Measurements from ENCODE around the gene RERE. TPM values are rescaled to one million over a fixed set of nuclear protein-coding genes. Genes with fewer than 3 reads are reported as not detected.
A peak's percentile ranks its signal among the peaks of the same experiment; 100 is the strongest.

Gene RERE
- total RNA-seq, 1 experiment from 2014 or later = 47.4 TPM

GRCh38 chr1:8344893-8345507 lies 472.4 kb downstream of the RERE start:
- Histone ChIP-seq H3K36me3 (peaks cover 3% of the 10 kb centered on the region), H3K4me1 (peaks cover 31% of the 10 kb centered on the region), H3K27ac (no peak overlapping the region), H3K4me3 (no peak overlapping the region), H3K27me3 (no peaks in the 10 kb centered on the region), H3K9me3 (replicated peaks) (no peaks in the 10 kb centered on the region)
- DNase-seq = no peak

- Histone ChIP-seq H3K9me3 (replicated peaks) (no peaks in the 10 kb centered on the region), H3K4me3 (peak overlapping the region; percentile 54), H3K36me3 (peaks cover 8% of the 10 kb centered on the region), H3K27me3 (no peaks in the 10 kb centered on the region), H3K27ac (peak overlapping the region; percentile 100), H3K4me1 (peaks cover 28% of the 10 kb centered on the region)
- DNase-seq = peak; percentile 94 to 97
These were observed 473.9 kb downstream of the RERE start for GRCh38 chr1:8343464-8344001.

GRCh38 chr1:8343044-8343443 lies 474.4 kb downstream of the RERE start:
- Histone ChIP-seq H3K27me3 (no peaks in the 10 kb centered on the region), H3K4me3 (peak overlapping the region; percentile 54), H3K4me1 (peaks cover 23% of the 10 kb centered on the region), H3K27ac (peak overlapping the region; percentile 100), H3K9me3 (replicated peaks) (no peaks in the 10 kb centered on the region), H3K36me3 (peaks cover 8% of the 10 kb centered on the region)
- no peak for DNase-seq

- H3K27ac ChIP-seq = peak overlapping the region; percentile 100
- H3K27me3 ChIP-seq = no peaks in the 10 kb centered on the region
- no peaks in the 10 kb centered on the region for H3K9me3 ChIP-seq (replicated peaks)
- no peak overlapping the region for H3K4me3 ChIP-seq
- H3K4me1 ChIP-seq = peaks cover 17% of the 10 kb centered on the region
- peaks cover 11% of the 10 kb centered on the region for H3K36me3 ChIP-seq
- peak; percentile 49 to 51 for DNase-seq
These were observed 475.1 kb downstream of the RERE start for GRCh38 chr1:8342325-8342724.

- H3K36me3 ChIP-seq = peaks cover 16% of the 10 kb centered on the region
- no peak for DNase-seq
- no peak overlapping the region for H3K27ac ChIP-seq
- no peaks in the 10 kb centered on the region for H3K9me3 ChIP-seq (replicated peaks)
- no peak overlapping the region for H3K4me3 ChIP-seq
- peaks cover 17% of the 10 kb centered on the region for H3K4me1 ChIP-seq
- no peaks in the 10 kb centered on the region for H3K27me3 ChIP-seq
These were observed 477.0 kb downstream of the RERE start for GRCh38 chr1:8340448-8340847.

- no peak overlapping the region for H3K4me3 ChIP-seq
- no peaks in the 10 kb centered on the region for H3K9me3 ChIP-seq (replicated peaks)
- peaks cover 22% of the 10 kb centered on the region for H3K36me3 ChIP-seq
- peaks cover 13% of the 10 kb centered on the region for H3K4me1 ChIP-seq
- no peaks in the 10 kb centered on the region for H3K27me3 ChIP-seq
- no peak overlapping the region for H3K27ac ChIP-seq
- DNase-seq = no peak
These were observed 478.2 kb downstream of the RERE start for GRCh38 chr1:8339203-8339600.

- Histone ChIP-seq H3K9me3 (replicated peaks) (no peaks in the 10 kb centered on the region), H3K4me1 (peaks cover 9% of the 10 kb centered on the region)
- no peak for DNase-seq
These were observed 478.8 kb downstream of the RERE start for GRCh38 chr1:8338526-8339202.

GRCh38 chr1:8337776-8338525 lies 479.5 kb downstream of the RERE start:
- H3K9me3 ChIP-seq (replicated peaks) = no peaks in the 10 kb centered on the region
- H3K4me1 ChIP-seq = peaks cover 6% of the 10 kb centered on the region
- peaks cover 32% of the 10 kb centered on the region for H3K36me3 ChIP-seq
- H3K4me3 ChIP-seq = no peak overlapping the region
- no peak for DNase-seq
- no peaks in the 10 kb centered on the region for H3K27me3 ChIP-seq
- H3K27ac ChIP-seq = no peak overlapping the region

More at GRCh38 chr1:8338526-8339202, 478.8 kb downstream of the RERE start:
- Histone ChIP-seq H3K4me3 (no peak overlapping the region), H3K36me3 (peaks cover 27% of the 10 kb centered on the region), H3K27me3 (no peaks in the 10 kb centered on the region), H3K27ac (no peak overlapping the region)

GRCh38 chr1:8335246-8335645 lies 482.2 kb downstream of the RERE start:
- H3K27me3 ChIP-seq = no peaks in the 10 kb centered on the region
- no peak overlapping the region for H3K4me3 ChIP-seq

GRCh38 chr1:8334106-8334851 lies 483.2 kb downstream of the RERE start:
- no peak for DNase-seq
- H3K9me3 ChIP-seq (replicated peaks) = no peaks in the 10 kb centered on the region
- no peaks in the 10 kb centered on the region for H3K4me1 ChIP-seq
- no peak overlapping the region for H3K4me3 ChIP-seq
- H3K36me3 ChIP-seq = peaks cover 37% of the 10 kb centered on the region
- H3K27ac ChIP-seq = no peak overlapping the region
- no peaks in the 10 kb centered on the region for H3K27me3 ChIP-seq

More at GRCh38 chr1:8335246-8335645, 482.2 kb downstream of the RERE start:
- no peaks in the 10 kb centered on the region for H3K9me3 ChIP-seq (replicated peaks)
- H3K36me3 ChIP-seq = peaks cover 39% of the 10 kb centered on the region
- no peak for DNase-seq
- no peaks in the 10 kb centered on the region for H3K4me1 ChIP-seq
- no peak overlapping the region for H3K27ac ChIP-seq

- Histone ChIP-seq H3K9me3 (replicated peaks) (no peaks in the 10 kb centered on the region), H3K4me1 (no peaks in the 10 kb centered on the region), H3K4me3 (no peak overlapping the region), H3K27me3 (no peaks in the 10 kb centered on the region), H3K27ac (no peak overlapping the region), H3K36me3 (peaks cover 35% of the 10 kb centered on the region)
- no peak for DNase-seq
These were observed 484.0 kb downstream of the RERE start for GRCh38 chr1:8333246-8333987.

GRCh38 chr1:8332806-8333205 lies 484.6 kb downstream of the RERE start:
- H3K27ac ChIP-seq = no peak overlapping the region
- H3K9me3 ChIP-seq (replicated peaks) = no peaks in the 10 kb centered on the region
- no peaks in the 10 kb centered on the region for H3K27me3 ChIP-seq
- H3K36me3 ChIP-seq = peaks cover 34% of the 10 kb centered on the region
- no peak for DNase-seq
- H3K4me1 ChIP-seq = no peaks in the 10 kb centered on the region
- H3K4me3 ChIP-seq = no peak overlapping the region

- H3K4me3 ChIP-seq = no peak overlapping the region
- no peaks in the 10 kb centered on the region for H3K4me1 ChIP-seq
- no peaks in the 10 kb centered on the region for H3K27me3 ChIP-seq
- H3K27ac ChIP-seq = no peak overlapping the region
- DNase-seq = no peak
- no peaks in the 10 kb centered on the region for H3K9me3 ChIP-seq (replicated peaks)
- H3K36me3 ChIP-seq = peaks cover 27% of the 10 kb centered on the region
These were observed 486.9 kb downstream of the RERE start for GRCh38 chr1:8330271-8331125.

All from SJCRH30 (cell line).